Naive B cell (primary cell): Measurements from ENCODE around the gene PANK1. TPM values are rescaled to one million over a fixed set of nuclear protein-coding genes. Genes with fewer than 3 reads are reported as not detected.
A peak's percentile ranks its signal among the peaks of the same experiment; 100 is the strongest.

ENCODE experiments used
- ATAC-seq, 2 donors: fragments of 150-1000 bp; cut with Tn5 transposase; 2 replicates each; pipeline ENCODE4 v1.10.0; 2021; ENCODE audit warnings: low read depth in 2 of 2, mild to moderate bottlenecking in 2 of 2, moderate library complexity in 2 of 2
- DNase-seq: peaks from one replicate; pipeline ENCODE4 v3.0.0; 2022
- H3K27ac Mint-ChIP-seq, 6 donors: one replicate each; pipeline ENCODE4 v1.8.0; 2020 to 2022; ENCODE audit warnings: mild to moderate bottlenecking in 6 of 6, mixed read lengths in 6 of 6, moderate library complexity in 5 of 6, inconsistent platforms in 2 of 6
- H3K27me3 Mint-ChIP-seq, 3 donors: one replicate each; pipeline ENCODE4 v1.8.0; 2021 to 2022; ENCODE audit warnings: mixed read lengths in 3 of 3, mild to moderate bottlenecking in 1 of 3
- H3K36me3 Mint-ChIP-seq, 2 donors: one replicate each; pipeline ENCODE4 v1.8.0; 2020 to 2022; ENCODE audit warnings: mixed read lengths in 2 of 2, inconsistent platforms in 1 of 2, mild to moderate bottlenecking in 1 of 2
- H3K4me1 Mint-ChIP-seq, 3 donors: one replicate each; pipeline ENCODE4 v1.8.0; 2020 to 2022; ENCODE audit warnings: mixed read lengths in 3 of 3, inconsistent platforms in 1 of 3, mild to moderate bottlenecking in 1 of 3, moderate library complexity in 1 of 3
- H3K4me3 Mint-ChIP-seq, 8 donors: one replicate each; pipeline ENCODE4 v1.8.0; 2020 to 2022; ENCODE audit warnings: mild to moderate bottlenecking in 8 of 8, mixed read lengths in 8 of 8, moderate library complexity in 8 of 8, inconsistent platforms in 2 of 8
- H3K9me3 Mint-ChIP-seq, 7 donors: one replicate each; pipeline ENCODE4 v1.8.0; 2020 to 2022; ENCODE audit warnings: mixed read lengths in 7 of 7, mild to moderate bottlenecking in 5 of 7, inconsistent platforms in 2 of 7, moderate library complexity in 1 of 7
- polyA plus RNA-seq, 6 donors: library from polyadenylated mRNA; unstranded; fragments of 300-500 nt; fragmentation: Illumina TruSeq; gene quantifications; one replicate each; pipeline ENCODE4 v1.2.3, GENCODE V29; 2021; ENCODE audit warnings: low read depth in 6 of 6

PANK1 gene
- polyA plus RNA-seq, 6 donors from 2014 or later, result 0.11 to 0.78 (median 0.42) TPM; not detected in 2

DNA sequence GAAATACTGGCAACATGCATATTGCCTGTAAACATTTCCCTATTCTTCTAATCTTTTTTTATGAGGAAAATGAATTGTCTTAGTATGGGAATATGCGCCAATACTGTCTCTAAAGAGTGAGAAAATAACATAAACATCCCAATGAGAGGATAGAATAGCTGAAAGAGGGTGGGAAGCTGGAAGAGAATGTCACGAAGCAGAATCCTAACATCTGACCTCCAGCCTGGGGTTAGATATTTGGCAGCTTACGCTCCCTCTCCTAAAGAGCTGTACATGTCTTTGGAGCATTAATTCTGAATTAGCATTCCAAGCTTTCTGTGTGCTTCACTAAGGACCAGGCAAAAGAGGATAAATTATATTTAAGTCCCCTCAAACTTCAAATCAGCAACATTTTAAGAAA lies 78.0 kb downstream of the PANK1 start:
- DNase-seq (no peak), ATAC-seq (no peak)
- Mint-ChIP-seq H3K4me1 (no peaks in the 10 kb centered on the region), H3K9me3 (no peaks in the 10 kb centered on the region), H3K36me3 (no peaks in the 10 kb centered on the region), H3K4me3 (no peak overlapping the region), H3K27me3 (peaks cover 0 to 15% (median 11%) of the 10 kb centered on the region in 3 donors), H3K27ac (no peak overlapping the region)

DNA sequence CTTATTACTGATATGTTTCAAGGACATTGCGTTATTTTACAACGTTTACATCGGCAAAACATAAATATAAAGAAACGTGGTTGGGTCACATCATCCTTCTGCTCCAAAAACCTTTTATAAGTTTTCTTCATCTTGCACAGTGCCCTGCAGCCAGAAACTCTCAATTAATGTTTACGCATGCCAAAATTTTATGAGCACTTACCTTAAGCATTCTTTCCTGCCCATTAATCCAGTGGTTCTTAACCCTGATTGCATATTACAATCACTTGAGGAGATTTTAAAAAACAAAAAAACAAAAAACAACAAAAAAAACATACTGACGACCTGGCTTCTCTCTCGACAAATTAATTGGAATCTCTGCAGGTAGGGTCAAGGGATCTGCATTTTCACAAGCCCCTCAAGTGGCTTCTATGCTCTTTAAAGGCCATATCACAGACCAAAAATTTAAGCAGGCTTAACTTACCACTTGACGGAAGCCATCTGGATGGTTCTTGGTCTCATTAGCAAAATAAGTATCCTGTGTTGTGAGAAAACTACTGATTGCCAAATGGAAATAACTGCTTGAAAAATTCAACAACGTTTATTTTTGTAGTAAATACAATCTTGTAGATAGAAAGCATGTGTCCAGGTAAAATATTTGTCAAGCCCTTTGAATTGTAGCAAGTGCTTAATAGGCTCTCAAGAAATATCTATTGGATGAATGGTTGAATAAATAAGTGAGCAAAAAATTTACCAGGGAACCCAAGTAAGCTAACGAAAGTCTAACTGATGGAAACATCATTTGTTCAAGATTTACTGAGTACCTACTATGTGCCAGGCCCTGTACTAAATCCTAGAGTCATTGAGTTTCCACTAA lies 78.7 kb downstream of the PANK1 start:
- DNase-seq, result no peak
- Mint-ChIP-seq H3K9me3 (no peaks in the 10 kb centered on the region), H3K27me3 (peaks cover 0 to 15% (median 11%) of the 10 kb centered on the region in 3 donors), H3K4me1 (no peaks in the 10 kb centered on the region), H3K36me3 (no peaks in the 10 kb centered on the region), H3K27ac (no peak overlapping the region), H3K4me3 (no peak overlapping the region)
- no peak for ATAC-seq

DNA sequence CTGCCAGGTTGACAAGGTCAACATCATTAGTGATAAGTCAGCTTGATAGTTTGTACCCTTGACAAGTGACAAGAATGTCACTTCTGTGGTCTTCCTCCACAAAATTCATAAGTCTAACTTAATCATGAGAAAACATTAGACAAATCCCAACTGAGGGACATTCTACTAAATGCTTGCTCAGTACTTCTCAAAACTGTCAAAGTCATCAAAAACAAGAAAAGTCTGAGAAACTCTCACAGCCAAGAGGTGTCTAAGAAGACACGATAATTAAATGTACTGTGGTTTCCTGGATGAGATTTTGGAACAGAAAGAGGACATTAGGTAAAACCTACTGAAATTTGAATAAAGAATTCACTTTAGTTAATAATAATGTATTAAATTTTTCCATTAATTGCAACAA lies 79.9 kb downstream of the PANK1 start:
- Mint-ChIP-seq H3K4me3 (no peak overlapping the region), H3K4me1 (no peaks in the 10 kb centered on the region), H3K27me3 (peaks cover 0 to 15% (median 11%) of the 10 kb centered on the region in 3 donors), H3K27ac (no peak overlapping the region), H3K9me3 (no peaks in the 10 kb centered on the region), H3K36me3 (no peaks in the 10 kb centered on the region)
- DNase-seq (no peak), ATAC-seq (no peak)

DNA sequence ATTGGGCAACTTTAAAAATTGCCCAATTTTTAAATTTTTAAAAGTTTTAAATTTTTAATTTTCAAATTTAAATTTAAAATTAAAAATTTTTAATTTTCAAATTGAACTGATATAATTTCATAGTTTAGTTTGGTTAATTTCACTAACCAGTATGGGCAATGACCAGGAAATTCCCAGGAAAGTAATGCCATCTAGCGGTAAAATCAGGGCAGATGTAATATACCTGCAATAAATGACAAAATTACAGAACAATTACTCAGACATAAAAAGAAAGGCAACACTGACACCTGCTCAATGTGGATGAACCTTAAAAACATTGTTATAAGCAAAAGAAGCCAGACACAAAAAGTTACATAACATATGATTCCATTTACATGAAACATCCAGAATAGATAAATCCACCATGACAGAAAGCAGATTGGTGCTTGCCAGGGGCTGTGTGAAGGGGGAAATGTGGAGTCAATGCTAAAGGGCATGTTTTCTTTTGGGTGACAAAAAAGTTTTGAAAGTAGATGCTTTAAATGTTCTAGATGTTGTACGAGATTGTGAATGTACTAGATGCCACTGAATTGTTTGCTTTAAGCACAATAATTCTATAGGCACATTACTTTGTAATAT lies 81.1 kb downstream of the PANK1 start:
- Mint-ChIP-seq H3K4me1 (no peaks in the 10 kb centered on the region), H3K4me3 (no peak overlapping the region), H3K27ac (no peak overlapping the region), H3K9me3 (no peaks in the 10 kb centered on the region), H3K36me3 (no peaks in the 10 kb centered on the region), H3K27me3 (peaks cover 3 to 15% (median 11%) of the 10 kb centered on the region in 3 donors)
- peak; percentile 37 for DNase-seq
- peak; percentile 63 to 79 for ATAC-seq

DNA sequence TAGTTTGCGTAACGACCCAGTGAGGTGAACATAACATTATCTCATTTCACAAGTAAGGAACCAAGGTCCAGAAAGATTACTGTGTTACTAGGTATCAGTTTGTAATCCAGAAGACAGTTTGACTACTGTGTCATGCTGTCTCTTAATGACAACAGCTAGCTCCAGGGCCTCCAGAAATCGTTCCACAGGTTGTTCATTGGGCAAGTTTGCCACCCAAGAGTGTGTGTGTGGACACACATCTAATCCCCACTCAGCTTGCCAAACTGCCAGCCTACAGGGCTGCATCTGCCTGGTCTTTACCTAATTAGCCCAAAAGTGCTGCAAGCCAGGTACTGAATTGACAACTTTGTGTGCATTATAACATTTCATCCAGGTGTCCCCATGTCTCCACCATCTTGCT lies 81.7 kb downstream of the PANK1 start:
- Mint-ChIP-seq H3K4me3 (no peak overlapping the region), H3K36me3 (no peaks in the 10 kb centered on the region), H3K27me3 (peaks cover 8 to 19% (median 11%) of the 10 kb centered on the region in 3 donors), H3K4me1 (no peaks in the 10 kb centered on the region), H3K27ac (no peak overlapping the region), H3K9me3 (no peaks in the 10 kb centered on the region)
- DNase-seq (no peak), ATAC-seq (no peak)

DNA sequence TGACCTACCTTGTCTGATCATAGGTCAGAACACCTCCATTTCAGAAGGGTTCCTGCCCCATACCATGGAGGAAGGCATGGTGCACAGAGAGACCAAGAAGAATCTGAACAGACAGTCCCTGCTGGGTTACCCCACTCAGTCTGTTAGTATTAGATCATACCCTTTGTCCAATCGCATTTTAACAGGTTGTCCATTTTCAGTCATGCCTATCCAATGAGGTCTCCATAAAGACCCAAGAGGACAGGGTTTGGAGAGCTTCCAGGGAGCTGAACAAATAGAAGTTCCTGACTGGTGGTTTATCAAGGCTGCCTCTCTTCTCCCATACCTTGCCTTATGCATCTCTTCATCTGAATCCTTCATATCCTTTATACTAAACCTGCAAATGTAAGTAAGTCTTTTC lies 88.4 kb downstream of the PANK1 start:
- no peak overlapping the region for H3K27ac Mint-ChIP-seq
- no peaks in the 10 kb centered on the region for H3K4me1 Mint-ChIP-seq
- peaks cover 9 to 15% (median 14%) of the 10 kb centered on the region in 3 donors for H3K27me3 Mint-ChIP-seq
- no peaks in the 10 kb centered on the region for H3K36me3 Mint-ChIP-seq
- no peak for ATAC-seq
- no peaks in the 10 kb centered on the region for H3K9me3 Mint-ChIP-seq
- no peak for DNase-seq
- no peak overlapping the region for H3K4me3 Mint-ChIP-seq

DNA sequence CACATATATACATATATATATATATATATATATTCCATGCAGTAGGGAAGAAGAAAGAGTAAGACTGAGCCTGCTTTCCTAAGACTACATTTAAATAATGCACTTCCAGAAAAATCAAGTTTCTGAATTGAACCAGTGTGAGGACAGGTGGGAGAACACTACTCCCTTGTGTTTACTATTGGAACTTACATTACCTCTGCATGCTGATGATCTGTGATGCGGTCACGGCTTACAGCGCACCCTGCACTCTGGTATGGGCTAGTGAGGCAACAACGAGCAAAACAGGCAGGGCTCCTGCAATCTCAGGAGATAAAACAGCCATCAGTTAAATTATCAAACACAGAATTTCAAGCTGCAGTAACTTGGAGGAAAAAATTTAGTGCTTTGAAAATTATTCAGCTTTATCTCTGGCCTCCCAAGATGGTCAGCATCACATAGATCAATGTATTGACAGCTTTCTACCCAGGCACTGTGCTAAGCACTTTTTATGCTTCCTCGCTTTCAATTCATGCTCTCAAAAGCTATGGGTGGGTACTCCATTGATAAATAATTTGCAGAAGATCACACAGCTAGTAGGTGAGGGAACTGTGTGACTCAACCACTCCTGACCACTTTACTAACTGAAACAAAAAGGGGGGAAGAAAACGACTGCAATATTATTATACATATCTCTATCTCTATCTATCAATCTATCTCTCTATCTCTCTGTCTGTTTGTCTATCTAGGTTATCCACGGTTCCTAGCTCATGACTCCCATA lies 89.2 kb downstream of the PANK1 start:
- Mint-ChIP-seq H3K4me3 (no peak overlapping the region), H3K9me3 (no peaks in the 10 kb centered on the region), H3K36me3 (no peaks in the 10 kb centered on the region), H3K27ac (no peak overlapping the region), H3K27me3 (peaks cover 9 to 19% (median 17%) of the 10 kb centered on the region in 3 donors), H3K4me1 (no peaks in the 10 kb centered on the region)
- ATAC-seq (no peak), DNase-seq (no peak)

DNA sequence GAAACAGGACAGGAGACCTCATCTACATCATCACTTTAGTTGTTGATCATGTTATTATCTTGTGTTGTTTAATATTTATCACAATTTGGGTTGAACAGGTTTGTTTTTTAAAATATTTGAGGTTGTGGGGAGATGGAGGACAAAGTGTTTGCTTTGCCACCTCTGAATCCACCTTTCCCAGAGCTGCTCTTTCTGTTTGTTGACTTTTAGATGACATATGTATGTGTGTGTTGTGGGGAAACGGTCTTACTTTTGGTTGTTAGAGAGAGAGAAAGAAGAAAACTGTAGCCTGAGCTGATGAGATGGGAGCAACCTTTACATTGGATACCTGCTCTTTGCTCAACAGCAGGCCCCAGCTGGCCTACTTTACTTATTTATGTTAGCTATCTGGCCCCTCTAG lies 90.6 kb downstream of the PANK1 start:
- H3K27me3 Mint-ChIP-seq, result peaks cover 9 to 25% (median 23%) of the 10 kb centered on the region in 3 donors
- ATAC-seq (no peak), DNase-seq (no peak)
- H3K27ac Mint-ChIP-seq, result peak overlapping the region in 1 of 6 donors; percentile 5
- H3K9me3 Mint-ChIP-seq, result no peaks in the 10 kb centered on the region
- H3K36me3 Mint-ChIP-seq, result no peaks in the 10 kb centered on the region
- H3K4me1 Mint-ChIP-seq, result no peaks in the 10 kb centered on the region
- H3K4me3 Mint-ChIP-seq, result no peak overlapping the region

DNA sequence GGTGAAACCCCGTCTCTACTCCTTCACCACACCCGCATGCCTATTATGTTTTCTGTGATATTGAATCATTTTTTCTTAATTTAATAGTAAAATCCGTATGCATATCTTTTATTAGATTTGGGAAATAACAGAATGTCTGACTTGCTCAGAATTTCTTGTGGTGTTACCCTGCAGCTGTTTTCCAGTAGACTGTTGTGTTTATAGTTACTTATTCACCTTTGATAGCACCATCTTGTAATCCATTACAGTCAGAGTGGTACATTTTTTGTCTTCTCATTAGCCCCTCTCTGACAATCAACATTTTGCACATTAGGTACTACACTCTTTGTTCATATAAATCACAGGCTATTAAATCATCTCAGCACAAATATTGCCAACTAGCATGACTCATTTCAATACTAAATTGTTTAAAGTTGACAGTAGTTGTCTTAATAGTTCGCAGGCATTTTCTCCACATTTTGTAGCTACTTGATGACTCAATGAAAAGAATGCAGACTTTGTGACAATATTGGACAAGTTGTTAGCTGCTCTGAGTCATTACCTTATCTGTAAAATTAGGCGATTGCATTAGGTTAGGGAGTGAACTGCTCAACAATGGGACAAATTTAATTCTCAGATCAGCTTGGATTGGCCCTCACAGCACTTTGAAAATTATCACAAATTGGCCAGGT lies 91.8 kb downstream of the PANK1 start:
- no peak for ATAC-seq
- H3K9me3 Mint-ChIP-seq, result no peaks in the 10 kb centered on the region
- H3K4me3 Mint-ChIP-seq, result no peak overlapping the region
- no peak for DNase-seq
- no peak overlapping the region for H3K27ac Mint-ChIP-seq
- no peaks in the 10 kb centered on the region for H3K36me3 Mint-ChIP-seq
- H3K27me3 Mint-ChIP-seq, result peaks cover 2 to 23% (median 19%) of the 10 kb centered on the region in 3 donors
- H3K4me1 Mint-ChIP-seq, result no peaks in the 10 kb centered on the region

DNA sequence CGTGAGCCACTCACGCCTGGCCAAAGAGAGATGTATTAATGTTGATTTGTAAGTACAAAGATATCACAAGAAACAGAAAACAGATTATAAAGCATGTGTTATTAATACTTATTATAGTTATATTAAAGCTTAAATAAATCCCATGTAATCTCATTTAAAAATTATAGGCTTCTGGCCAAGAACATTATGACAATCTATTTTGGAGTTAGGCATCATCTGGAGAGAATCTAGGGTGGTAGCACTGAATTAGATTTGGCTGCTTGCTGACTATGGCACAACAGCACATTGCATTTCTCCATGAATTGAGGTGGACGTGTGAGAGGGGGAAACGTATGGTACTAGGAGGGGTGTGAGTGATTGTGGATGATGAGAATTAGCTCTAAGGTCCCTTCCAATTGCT lies 92.8 kb downstream of the PANK1 start:
- no peaks in the 10 kb centered on the region for H3K9me3 Mint-ChIP-seq
- no peak for DNase-seq

DNA sequence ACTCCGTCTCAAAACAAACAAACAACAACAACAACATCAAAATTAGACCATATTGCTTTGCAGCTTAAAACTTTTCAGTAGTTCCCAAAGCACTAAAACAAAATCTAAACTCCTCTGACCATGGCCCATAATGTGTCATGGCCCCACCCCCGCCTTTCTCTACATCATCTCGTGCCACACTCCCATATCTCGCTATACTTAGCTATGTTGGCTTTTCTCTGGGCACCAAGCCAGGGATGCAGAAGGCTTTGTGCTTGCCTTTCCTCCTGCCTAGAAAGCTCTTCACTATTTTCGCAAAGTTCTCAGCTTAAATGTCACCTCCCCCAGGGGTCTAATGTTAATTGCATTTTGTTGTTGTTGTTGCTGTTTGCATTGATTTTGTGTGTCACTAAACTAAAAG lies 94.5 kb downstream of the PANK1 start:
- H3K27ac Mint-ChIP-seq, result no peak overlapping the region
- H3K4me1 Mint-ChIP-seq, result no peaks in the 10 kb centered on the region
- peaks cover 0 to 9% (median 6%) of the 10 kb centered on the region in 7 donors for H3K9me3 Mint-ChIP-seq
- no peaks in the 10 kb centered on the region for H3K36me3 Mint-ChIP-seq
- peaks cover 5 to 17% (median 9%) of the 10 kb centered on the region in 3 donors for H3K27me3 Mint-ChIP-seq
- DNase-seq, result no peak
- H3K4me3 Mint-ChIP-seq, result no peak overlapping the region
- no peak for ATAC-seq

More for the DNA sequence above, 92.8 kb downstream of the PANK1 start:
- H3K27me3 Mint-ChIP-seq, result peaks cover 5 to 17% (median 12%) of the 10 kb centered on the region in 3 donors
- no peak overlapping the region for H3K4me3 Mint-ChIP-seq
- H3K4me1 Mint-ChIP-seq, result no peaks in the 10 kb centered on the region
- no peaks in the 10 kb centered on the region for H3K36me3 Mint-ChIP-seq
- no peak for ATAC-seq
- H3K27ac Mint-ChIP-seq, result no peak overlapping the region

DNA sequence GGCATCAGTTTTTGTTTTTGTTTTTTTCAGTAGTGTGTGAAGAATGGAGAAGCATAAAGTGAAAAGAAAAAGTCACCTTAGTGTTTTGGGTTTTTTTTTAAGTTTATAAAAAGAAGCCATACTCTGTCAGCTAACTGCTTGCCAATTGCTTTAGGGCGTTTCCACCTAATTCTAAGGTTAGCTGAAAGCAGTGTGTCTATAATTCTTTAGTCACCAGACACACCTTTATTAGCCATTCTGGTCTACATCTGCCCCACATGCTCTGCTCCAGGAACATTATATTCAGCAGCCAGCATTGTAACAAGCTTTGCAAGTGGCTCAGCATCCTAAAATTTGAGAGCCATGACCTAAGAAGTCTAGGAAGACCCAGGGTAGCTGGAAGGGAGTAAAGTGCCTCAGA lies 95.5 kb downstream of the PANK1 start:
- no peaks in the 10 kb centered on the region for H3K36me3 Mint-ChIP-seq
- no peak overlapping the region for H3K4me3 Mint-ChIP-seq
- no peak for DNase-seq
- ATAC-seq, result no peak
- H3K27me3 Mint-ChIP-seq, result peaks cover 5 to 17% (median 9%) of the 10 kb centered on the region in 3 donors
- peaks cover 0 to 11% (median 7%) of the 10 kb centered on the region in 7 donors for H3K9me3 Mint-ChIP-seq
- no peaks in the 10 kb centered on the region for H3K4me1 Mint-ChIP-seq
- H3K27ac Mint-ChIP-seq, result no peak overlapping the region

DNA sequence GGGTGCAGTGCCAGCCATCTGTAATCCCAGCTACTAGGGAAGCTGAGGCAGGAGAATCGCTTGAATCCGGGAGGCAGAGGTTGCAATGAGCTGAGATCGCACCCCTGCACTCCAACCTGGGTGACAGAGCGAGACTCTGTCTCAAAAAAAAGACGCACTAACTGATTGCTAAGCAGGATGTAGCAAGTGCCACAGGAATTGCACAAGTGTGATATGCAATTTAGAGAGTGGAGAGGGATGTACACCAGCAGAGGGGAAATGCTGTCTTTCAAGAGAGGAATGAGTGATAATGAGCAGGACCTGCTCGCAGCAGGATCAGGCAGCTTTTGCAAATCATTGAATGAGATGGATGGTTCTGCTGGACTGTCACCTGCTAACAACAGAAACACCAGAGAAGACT lies 96.4 kb downstream of the PANK1 start:
- ATAC-seq (no peak), DNase-seq (no peak)
- H3K27ac Mint-ChIP-seq, result peak overlapping the region in 1 of 6 donors; percentile 6
- peaks cover 5 to 17% (median 9%) of the 10 kb centered on the region in 3 donors for H3K27me3 Mint-ChIP-seq
- peaks cover 0 to 11% (median 7%) of the 10 kb centered on the region in 7 donors for H3K9me3 Mint-ChIP-seq
- no peaks in the 10 kb centered on the region for H3K4me1 Mint-ChIP-seq
- no peak overlapping the region for H3K4me3 Mint-ChIP-seq
- no peaks in the 10 kb centered on the region for H3K36me3 Mint-ChIP-seq
